ENCODE measurements around the gene KRT26. TPM values are rescaled to one million over a fixed set of nuclear protein-coding genes. Genes with fewer than 3 reads are reported as not detected.
A peak's percentile ranks its signal among the peaks of the same experiment; 100 is the strongest.

KRT26 gene
- total and polyA plus RNA-seq, 10 of the 15 experiments (the other 5 are each of a cell fraction or from before 2014, with no cell fraction given): not detected

GRCh38 chr17:40801157-40801556 lies 29.2 kb upstream of the KRT26 start:
- FAIRE-seq (no peak), ATAC-seq (no peak), DNase-seq (ENCODE audit: low read depth, low spot score) (no peak)
- ChIA-PET POLR2A (no interaction called here), CTCF (interaction anchor here (0.9 to 1.2 kb wide), 2 partner anchors 10 to 181 kb away, joined by 3 to 4 read pairs; no protein-coding TSS in a partner anchor), SMC1A (ENCODE audit: uncharacterized antibody, unreplicated experiment) (interaction anchor here (1.3 kb wide), 1 partner anchor 9 kb away, joined by 3 read pairs; no protein-coding TSS in a partner anchor), RAD21 (ENCODE audit: unreplicated experiment) (interaction anchor here (1.0 kb wide), 1 partner anchor 177 kb away, joined by 3 read pairs; no protein-coding TSS in a partner anchor)
- no peak for TF ChIP-seq RB1 (IDR thresholded peaks at IDR 0.05; ENCODE audit: borderline replicate concordance)
- no peak for TF ChIP-seq NBN (IDR thresholded peaks at IDR 0.05)
- no peak for TF ChIP-seq FOXM1 (IDR thresholded peaks at IDR 0.05; ENCODE audit: low read depth, low read length)
- TF ChIP-seq SMARCA5 (IDR thresholded peaks at IDR 0.05): no peak
- no peak for TF ChIP-seq SPI1 (IDR thresholded peaks at IDR 0.05; ENCODE audit: borderline replicate concordance, insufficient read depth, low read depth, low read length)
- WGBS (ENCODE audit: insufficient coverage, insufficient replicate concordance, low lambda C conversion rate, missing lambda C conversion rate): 0% methylated on average over 2 of the region's 2 CpGs
- intact Hi-C loops (cut with micrococcal nuclease; ENCODE audit: unreplicated experiment): loop anchor here (5.0 kb wide), 3 partner anchors 56 to 861 kb away; no protein-coding TSS in a partner anchor
- Histone ChIP-seq H3K27ac (ENCODE audit: control insufficient read depth, insufficient read depth) (no peak overlapping the region), H3K9me3 (replicated peaks; ENCODE audit: control insufficient read depth, insufficient read depth, low read length) (no peaks in the 10 kb centered on the region), H3K27me3 (replicated peaks in 1 of 2; ENCODE audit: control insufficient read depth in 2 of 2, insufficient read depth in 2 of 2, low read length in 1 of 2) (peaks cover 6 to 11% of the 10 kb centered on the region in 2 experiments; a peak in 3 of 4 replicates), H2AFZ (ENCODE audit: control insufficient read depth, low read depth, low read length) (no peak overlapping the region), H3K4me1 (ENCODE audit: control insufficient read depth, insufficient read depth, low read length) (no peaks in the 10 kb centered on the region), H3K79me2 (ENCODE audit: control insufficient read depth, insufficient read depth, low read length) (no peaks in the 10 kb centered on the region), H4K20me1 (ENCODE audit: control insufficient read depth, insufficient read depth) (no peaks in the 10 kb centered on the region), H3K4me2 (ENCODE audit: control insufficient read depth, insufficient read depth) (no peak overlapping the region), H3K4me3 (no peak overlapping the region), H3K9ac (ENCODE audit: control insufficient read depth, insufficient read depth, low read length) (no peak overlapping the region), H3K36me3 (ENCODE audit: control insufficient read depth in 2 of 2, insufficient read depth in 2 of 2, low read length in 1 of 2) (no peaks in the 10 kb centered on the region)
- BruUV-seq (replicated peaks): no TSS peak
- in situ Hi-C loops (cut with MboI): loop anchor here (5.0 kb wide), 2 partner anchors 184 to 861 kb away; no protein-coding TSS in a partner anchor

- no peaks in the 10 kb centered on the region for H3K4me1 ChIP-seq (ENCODE audit: control insufficient read depth, insufficient read depth, low read length)
- BruUV-seq (replicated peaks): no TSS peak
- no peak overlapping the region for H3K9ac ChIP-seq (ENCODE audit: control insufficient read depth, insufficient read depth, low read length)
- intact Hi-C loops (cut with micrococcal nuclease; ENCODE audit: unreplicated experiment) (loop anchor here (5.0 kb wide), 3 partner anchors 57 to 862 kb away; no protein-coding TSS in a partner anchor), in situ Hi-C loops (cut with MboI) (loop anchor here (5.0 kb wide), 2 partner anchors 183 to 862 kb away; no protein-coding TSS in a partner anchor)
- CTCF ChIA-PET: interaction anchor here (1.2 kb wide), 1 partner anchor 180 kb away, joined by 4 read pairs; no protein-coding TSS in a partner anchor
- H3K36me3 ChIP-seq (ENCODE audit: control insufficient read depth in 2 of 2, insufficient read depth in 2 of 2, low read length in 1 of 2): no peaks in the 10 kb centered on the region
- RAD21 ChIA-PET (ENCODE audit: unreplicated experiment): interaction anchor here (1.0 kb wide), 1 partner anchor 176 kb away, joined by 3 read pairs; no protein-coding TSS in a partner anchor
- POLR2A ChIA-PET: no interaction called here
- FAIRE-seq: no peak
- no peak overlapping the region for H3K27ac ChIP-seq (ENCODE audit: control insufficient read depth, insufficient read depth)
- no peak overlapping the region for H2AFZ ChIP-seq (ENCODE audit: control insufficient read depth, low read depth, low read length)
- no peaks in the 10 kb centered on the region for H4K20me1 ChIP-seq (ENCODE audit: control insufficient read depth, insufficient read depth)
- H3K9me3 ChIP-seq (replicated peaks; ENCODE audit: control insufficient read depth, insufficient read depth, low read length): no peaks in the 10 kb centered on the region
- DNase-seq (ENCODE audit: low read depth, low spot score): no peak
- H3K27me3 ChIP-seq (replicated peaks in 1 of 2; ENCODE audit: control insufficient read depth in 2 of 2, insufficient read depth in 2 of 2, low read length in 1 of 2): peaks cover 4 to 11% of the 10 kb centered on the region in 2 experiments; a peak in 3 of 4 replicates
- H3K79me2 ChIP-seq (ENCODE audit: control insufficient read depth, insufficient read depth, low read length): no peaks in the 10 kb centered on the region
- H3K4me2 ChIP-seq (ENCODE audit: control insufficient read depth, insufficient read depth): no peak overlapping the region
- H3K4me3 ChIP-seq: no peak overlapping the region
- SMC1A ChIA-PET (ENCODE audit: uncharacterized antibody, unreplicated experiment): no interaction called here
- WGBS (ENCODE audit: insufficient coverage, insufficient replicate concordance, low lambda C conversion rate, missing lambda C conversion rate): 0% methylated on average over 1 of the region's 1 CpG
- ATAC-seq: peak; percentile 81
- TF ChIP-seq ZBTB11 (CRISPR knock-in tag; IDR thresholded peaks at IDR 0.05) (no peak), ZBTB40 (IDR thresholded peaks at IDR 0.05; ENCODE audit: borderline replicate concordance) (no peak), SMC3 (IDR thresholded peaks at IDR 0.05; ENCODE audit: borderline replicate concordance, low read length) (no peak)
Observed at GRCh38 chr17:40800381-40800780, 28.4 kb upstream of the KRT26 start.

Measured in GM12878 (cell line).